BLaER1 (cell line): ENCODE results near the gene FIGLA.
"Not testable (repeated sequence)": the region's sequence is repeated elsewhere in the genome, so short reads cannot be mapped to it uniquely, and the experiment has no call there.

Experiments used
- H3K27ac ChIP-seq: shearing (Covaris generic); formaldehyde crosslinking; 2 replicates; pipeline ENCODE4 v1.8.1; 2022
- H3K27me3 ChIP-seq: shearing (Covaris generic); formaldehyde crosslinking; 2 replicates; pipeline ENCODE4 v1.8.1; 2022
- H3K36me3 ChIP-seq: shearing (Covaris generic); formaldehyde crosslinking; 2 replicates; pipeline ENCODE4 v1.8.1; 2022
- H3K4me1 ChIP-seq: shearing (Covaris generic); formaldehyde crosslinking; 2 replicates; pipeline ENCODE4 v1.8.1; 2022
- H3K4me2 ChIP-seq: shearing (Covaris generic); formaldehyde crosslinking; 2 replicates; pipeline ENCODE4 v1.8.1; 2022
- H3K4me3 ChIP-seq: shearing (Covaris generic); formaldehyde crosslinking; 2 replicates; pipeline ENCODE4 v1.8.1; 2022
- H3K9ac ChIP-seq: shearing (Covaris generic); formaldehyde crosslinking; 2 replicates; pipeline ENCODE4 v1.8.1; 2022
- H3K9me3 ChIP-seq: shearing (Covaris generic); formaldehyde crosslinking; 2 replicates; pipeline ENCODE4 v1.8.1; 2022
- H4K20me1 ChIP-seq: shearing (Covaris generic); formaldehyde crosslinking; 2 replicates; pipeline ENCODE4 v1.8.1; 2022
- Cebpa-rat ChIP-seq: shearing (Covaris generic); IDR thresholded peaks from 2 replicates; pipeline ENCODE4 v1.8.1; 2022

Gene FIGLA

GRCh38 chr2:70816726-70817125, 26.3 kb upstream of the FIGLA start:
- Histone ChIP-seq H3K36me3 (no peaks in the 10 kb centered on the region), H3K27ac (no peak overlapping the region), H4K20me1 (no peaks in the 10 kb centered on the region), H3K27me3 (no peaks in the 10 kb centered on the region), H3K4me3 (no peak overlapping the region), H3K9ac (no peak overlapping the region), H3K4me2 (no peak overlapping the region), H3K9me3 (no peaks in the 10 kb centered on the region), H3K4me1 (no peaks in the 10 kb centered on the region)
- no peak for TF ChIP-seq Cebpa-rat

- H3K4me2 ChIP-seq = no peak overlapping the region
- H3K9ac ChIP-seq = no peak overlapping the region
- peaks cover 6% of the 10 kb centered on the region; the same call in 1 of the 2 replicates for H3K4me1 ChIP-seq
- no peaks in the 10 kb centered on the region for H3K9me3 ChIP-seq
- no peak overlapping the region for H3K27ac ChIP-seq
- H4K20me1 ChIP-seq = no peaks in the 10 kb centered on the region
- no peaks in the 10 kb centered on the region for H3K36me3 ChIP-seq
- no peak overlapping the region for H3K4me3 ChIP-seq
- no peaks in the 10 kb centered on the region for H3K27me3 ChIP-seq
- no peak for TF ChIP-seq Cebpa-rat
Measured at GRCh38 chr2:70808983-70809958, 18.8 kb upstream of the FIGLA start.

GRCh38 chr2:70807828-70808118, 17.3 kb upstream of the FIGLA start:
- TF ChIP-seq Cebpa-rat = no peak
- no peaks in the 10 kb centered on the region for H3K36me3 ChIP-seq

GRCh38 chr2:70807102-70807827, 16.8 kb upstream of the FIGLA start:
- no peak overlapping the region for H3K4me3 ChIP-seq
- no peaks in the 10 kb centered on the region for H3K9me3 ChIP-seq
- no peak for TF ChIP-seq Cebpa-rat
- H3K4me2 ChIP-seq = no peak overlapping the region
- H3K4me1 ChIP-seq = peaks cover 6% of the 10 kb centered on the region; the same call in 1 of the 2 replicates
- H3K9ac ChIP-seq = no peak overlapping the region
- no peaks in the 10 kb centered on the region for H3K36me3 ChIP-seq
- no peak overlapping the region for H3K27ac ChIP-seq
- no peaks in the 10 kb centered on the region for H3K27me3 ChIP-seq
- H4K20me1 ChIP-seq = no peaks in the 10 kb centered on the region

More at GRCh38 chr2:70807828-70808118, 17.3 kb upstream of the FIGLA start:
- no peaks in the 10 kb centered on the region for H3K27me3 ChIP-seq
- no peaks in the 10 kb centered on the region for H4K20me1 ChIP-seq
- no peaks in the 10 kb centered on the region for H3K9me3 ChIP-seq
- H3K9ac ChIP-seq = no peak overlapping the region
- no peak overlapping the region for H3K4me2 ChIP-seq
- H3K27ac ChIP-seq = no peak overlapping the region
- H3K4me1 ChIP-seq = peaks cover 6% of the 10 kb centered on the region; the same call in 1 of the 2 replicates
- H3K4me3 ChIP-seq = no peak overlapping the region

GRCh38 chr2:70806620-70807019, 16.2 kb upstream of the FIGLA start:
- no peaks in the 10 kb centered on the region for H4K20me1 ChIP-seq
- H3K36me3 ChIP-seq = no peaks in the 10 kb centered on the region
- H3K9me3 ChIP-seq = no peaks in the 10 kb centered on the region
- H3K4me2 ChIP-seq = no peak overlapping the region
- H3K27ac ChIP-seq = no peak overlapping the region
- H3K27me3 ChIP-seq = no peaks in the 10 kb centered on the region
- H3K4me1 ChIP-seq = peaks cover 6% of the 10 kb centered on the region; the same call in 1 of the 2 replicates
- H3K4me3 ChIP-seq = no peak overlapping the region
- TF ChIP-seq Cebpa-rat = no peak
- H3K9ac ChIP-seq = no peak overlapping the region

- no peaks in the 10 kb centered on the region for H4K20me1 ChIP-seq
- H3K4me2 ChIP-seq = no peak overlapping the region
- no peak for TF ChIP-seq Cebpa-rat
- H3K4me1 ChIP-seq = peaks cover 6% of the 10 kb centered on the region; the same call in 1 of the 2 replicates
- H3K9ac ChIP-seq = no peak overlapping the region
- H3K36me3 ChIP-seq = no peaks in the 10 kb centered on the region
- no peaks in the 10 kb centered on the region; the same call in 1 of the 2 replicates for H3K9me3 ChIP-seq
- H3K4me3 ChIP-seq = no peak overlapping the region
- H3K27ac ChIP-seq = no peak overlapping the region
- no peaks in the 10 kb centered on the region for H3K27me3 ChIP-seq
Measured at GRCh38 chr2:70806013-70806412, 15.6 kb upstream of the FIGLA start.

- no peak overlapping the region for H3K9ac ChIP-seq
- H3K4me1 ChIP-seq = peaks cover 4% of the 10 kb centered on the region; the same call in 1 of the 2 replicates
- H3K27me3 ChIP-seq = no peaks in the 10 kb centered on the region
- no peak overlapping the region for H3K4me2 ChIP-seq
- no peaks in the 10 kb centered on the region for H3K36me3 ChIP-seq
- H3K4me3 ChIP-seq = no peak overlapping the region
- H4K20me1 ChIP-seq = no peaks in the 10 kb centered on the region
- no peak overlapping the region for H3K27ac ChIP-seq
- peaks cover 22% of the 10 kb centered on the region for H3K9me3 ChIP-seq
- no peak for TF ChIP-seq Cebpa-rat
Measured at GRCh38 chr2:70801607-70802263, 11.3 kb upstream of the FIGLA start.

- H4K20me1 ChIP-seq = no peaks in the 10 kb centered on the region
- H3K27ac ChIP-seq = no peak overlapping the region
- no peaks in the 10 kb centered on the region for H3K27me3 ChIP-seq
- peaks cover 22% of the 10 kb centered on the region for H3K9me3 ChIP-seq
- no peaks in the 10 kb centered on the region for H3K4me1 ChIP-seq
- no peak for TF ChIP-seq Cebpa-rat
- no peak overlapping the region for H3K4me3 ChIP-seq
- H3K9ac ChIP-seq = no peak overlapping the region
- H3K36me3 ChIP-seq = no peaks in the 10 kb centered on the region
- H3K4me2 ChIP-seq = no peak overlapping the region
Measured at GRCh38 chr2:70799706-70800105, 9.3 kb upstream of the FIGLA start.

- H3K27me3 ChIP-seq, H4K20me1 ChIP-seq, H3K4me3 ChIP-seq, H3K4me1 ChIP-seq, H3K27ac ChIP-seq, H3K36me3 ChIP-seq, H3K4me2 ChIP-seq, H3K9ac ChIP-seq: not testable (repeated sequence)
- H3K9me3 ChIP-seq = peaks cover 22% of the 10 kb centered on the region
Measured at GRCh38 chr2:70797996-70798395, 7.6 kb upstream of the FIGLA start.

- Histone ChIP-seq H3K9me3 (peaks cover 22% of the 10 kb centered on the region), H3K27me3 (no peaks in the 10 kb centered on the region), H3K4me1 (no peaks in the 10 kb centered on the region), H3K27ac (no peak overlapping the region), H3K9ac (no peak overlapping the region), H3K4me2 (no peak overlapping the region), H3K4me3 (no peak overlapping the region), H4K20me1 (no peaks in the 10 kb centered on the region), H3K36me3 (no peaks in the 10 kb centered on the region)
- no peak for TF ChIP-seq Cebpa-rat
Measured at GRCh38 chr2:70797506-70797905, 7.1 kb upstream of the FIGLA start.
